GM12891 (cell line): ENCODE results near the gene ZNF581.

ENCODE experiments used
- PAX5 ChIP-seq: IDR thresholded peaks from 2 replicates; pipeline ENCODE4 v1.6.1; 2011; ENCODE audit warnings: low read length, moderate library complexity, mild to moderate bottlenecking; ENCODE audit not compliant: insufficient read depth, severe bottlenecking
- POLR2A ChIP-seq: IDR thresholded peaks from 2 replicates; pipeline ENCODE4 v1.6.1; 2011; ENCODE audit warnings: low read depth, low read length, control low read depth
- POLR2AphosphoS5 ChIP-seq: IDR thresholded peaks from 2 replicates; pipeline ENCODE4 v1.6.1; 2011; ENCODE audit warnings: low read depth, low read length, control low read depth
- POU2F2 ChIP-seq: IDR thresholded peaks from 2 replicates; pipeline ENCODE4 v1.6.1; 2011; ENCODE audit warnings: low read depth, mild to moderate bottlenecking, control low read depth, low read length, moderate library complexity
- SPI1 ChIP-seq: IDR thresholded peaks from 2 replicates; pipeline ENCODE4 v1.6.1; 2011; ENCODE audit warnings: low read depth, low read length, control low read depth

- no peak for TF ChIP-seq POLR2A
- TF ChIP-seq POU2F2: no peak
- TF ChIP-seq PAX5: no peak
- TF ChIP-seq POLR2AphosphoS5: no peak
- no peak for TF ChIP-seq SPI1
These were observed 20.3 kb upstream of the ZNF581 start for GRCh38 chr19:55623130-55623529.
